B cell (primary cell): ENCODE results near the gene TBC1D2B.

Experiments
- EZH2 ChIP-seq: IDR thresholded peaks from 2 replicates; pipeline ENCODE4 v1.6.1; 2012; ENCODE audit warnings: borderline replicate concordance, low read depth, mild to moderate bottlenecking, moderate library complexity, low read length; ENCODE audit not compliant: insufficient read depth, poor library complexity, severe bottlenecking
- TF ChIP-seq, protein P1 (sequence below): fragments of 200-600 bp; IDR thresholded peaks from one replicate; pipeline ENCODE4 v1.8.0; 2022; ENCODE audit warnings: antibody characterized with exemption, mild to moderate bottlenecking

- TF ChIP-seq, protein P1, sequence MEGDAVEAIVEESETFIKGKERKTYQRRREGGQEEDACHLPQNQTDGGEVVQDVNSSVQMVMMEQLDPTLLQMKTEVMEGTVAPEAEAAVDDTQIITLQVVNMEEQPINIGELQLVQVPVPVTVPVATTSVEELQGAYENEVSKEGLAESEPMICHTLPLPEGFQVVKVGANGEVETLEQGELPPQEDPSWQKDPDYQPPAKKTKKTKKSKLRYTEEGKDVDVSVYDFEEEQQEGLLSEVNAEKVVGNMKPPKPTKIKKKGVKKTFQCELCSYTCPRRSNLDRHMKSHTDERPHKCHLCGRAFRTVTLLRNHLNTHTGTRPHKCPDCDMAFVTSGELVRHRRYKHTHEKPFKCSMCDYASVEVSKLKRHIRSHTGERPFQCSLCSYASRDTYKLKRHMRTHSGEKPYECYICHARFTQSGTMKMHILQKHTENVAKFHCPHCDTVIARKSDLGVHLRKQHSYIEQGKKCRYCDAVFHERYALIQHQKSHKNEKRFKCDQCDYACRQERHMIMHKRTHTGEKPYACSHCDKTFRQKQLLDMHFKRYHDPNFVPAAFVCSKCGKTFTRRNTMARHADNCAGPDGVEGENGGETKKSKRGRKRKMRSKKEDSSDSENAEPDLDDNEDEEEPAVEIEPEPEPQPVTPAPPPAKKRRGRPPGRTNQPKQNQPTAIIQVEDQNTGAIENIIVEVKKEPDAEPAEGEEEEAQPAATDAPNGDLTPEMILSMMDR, result no peak
- TF ChIP-seq EZH2, result no peak
These were observed 14.3 kb downstream of the TBC1D2B start for GRCh38 chr15:78063217-78063616.
